NCI-H526 (cell line): ENCODE results near the gene TTC38.
A peak's percentile ranks its signal among the peaks of the same experiment; 100 is the strongest.

ENCODE experiments used
- DNase-seq, 2 experiments: peaks; one replicate each; lab custom pipeline; 2025; lab: John Stamatoyannopoulos, UW

TTC38 gene

DNA sequence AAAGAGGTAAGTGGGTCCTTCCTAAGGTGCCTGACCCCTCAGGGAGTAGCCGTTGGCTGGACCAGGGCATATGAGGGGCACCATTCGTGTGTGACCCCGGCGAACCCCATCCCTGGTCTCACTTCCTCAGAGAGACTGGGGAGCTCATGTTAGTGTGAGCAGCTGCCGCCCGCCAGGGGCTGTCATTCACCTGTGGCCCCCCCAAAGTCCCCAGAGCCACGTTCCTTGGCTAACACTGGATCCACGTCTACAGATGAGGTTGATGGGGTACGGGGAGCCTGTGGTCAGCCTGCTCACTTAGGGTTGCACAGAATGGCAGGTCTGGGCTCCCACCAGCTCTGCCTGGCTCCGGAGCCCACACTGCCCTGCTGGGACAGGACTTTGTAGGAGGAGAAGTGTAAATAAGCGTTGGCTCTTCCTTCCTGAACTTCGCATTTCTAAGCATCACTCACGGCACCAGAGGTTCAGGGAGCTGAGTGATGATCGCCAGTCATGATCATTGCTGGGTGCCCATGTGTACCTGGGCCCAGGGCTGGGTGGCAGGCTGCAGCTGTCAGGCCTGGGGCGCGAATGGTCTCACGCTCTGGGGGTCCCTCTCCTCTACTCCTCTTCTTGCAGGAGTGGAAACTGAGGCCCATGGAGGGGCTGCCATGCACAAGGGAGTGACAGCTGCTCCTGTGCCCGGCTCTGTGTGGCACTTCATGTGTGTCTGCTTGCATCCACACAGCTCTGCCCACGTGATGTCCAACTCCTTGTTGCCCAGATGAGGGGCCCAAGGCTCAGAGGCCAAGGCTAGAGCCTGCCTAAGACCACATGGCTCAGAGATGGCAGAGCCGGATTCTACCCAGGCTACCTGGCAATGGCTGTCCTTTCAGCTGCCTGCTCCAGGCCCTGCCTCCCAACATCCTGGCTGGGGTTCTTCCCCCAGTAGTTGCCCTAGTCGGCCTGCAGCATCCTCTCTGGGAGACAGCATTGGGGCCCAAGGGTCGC lies 11.1 kb downstream of the TTC38 start:
- DNase-seq: no peak

DNA sequence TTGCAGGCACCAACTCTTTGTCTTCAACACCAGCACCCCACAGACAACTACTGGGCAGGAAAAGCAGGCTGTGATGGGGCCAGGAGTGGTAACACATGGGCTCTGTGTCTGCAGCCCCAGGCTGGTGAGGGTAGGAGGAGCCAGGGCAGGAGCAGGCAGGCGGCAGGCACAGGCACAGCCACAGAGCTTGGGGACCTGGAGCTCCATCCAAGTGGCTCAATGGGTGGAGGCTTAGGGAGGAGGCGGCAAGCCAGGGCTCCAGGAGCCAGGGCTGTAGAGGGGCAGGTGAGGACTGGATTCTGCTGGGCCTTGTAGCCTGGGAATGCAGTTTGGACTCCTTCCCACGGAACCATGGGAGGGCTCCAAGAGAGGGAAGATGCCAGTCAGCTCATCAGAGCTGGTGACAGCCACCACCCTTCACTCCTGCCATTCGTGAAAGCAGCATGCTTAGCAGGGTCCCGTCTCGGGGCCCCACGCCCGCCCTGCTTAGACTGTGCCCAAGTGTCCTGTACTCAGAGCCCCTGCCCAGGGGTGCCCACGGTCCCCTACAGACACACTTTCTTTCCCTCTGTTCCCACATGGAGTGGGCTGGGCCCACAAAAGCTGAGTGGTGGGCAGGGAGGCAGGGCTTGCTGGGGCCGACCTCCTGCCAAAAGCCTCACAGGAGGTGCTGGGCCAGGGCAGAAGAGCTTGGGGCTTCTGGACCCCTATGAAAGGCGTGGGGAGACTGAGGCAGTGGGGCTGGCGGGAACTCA lies 12.4 kb downstream of the TTC38 start:
- no peak for DNase-seq

- DNase-seq: no peak
These were observed 13.3 kb downstream of the TTC38 start for GRCh38 chr22:46280999-46281623.

DNA sequence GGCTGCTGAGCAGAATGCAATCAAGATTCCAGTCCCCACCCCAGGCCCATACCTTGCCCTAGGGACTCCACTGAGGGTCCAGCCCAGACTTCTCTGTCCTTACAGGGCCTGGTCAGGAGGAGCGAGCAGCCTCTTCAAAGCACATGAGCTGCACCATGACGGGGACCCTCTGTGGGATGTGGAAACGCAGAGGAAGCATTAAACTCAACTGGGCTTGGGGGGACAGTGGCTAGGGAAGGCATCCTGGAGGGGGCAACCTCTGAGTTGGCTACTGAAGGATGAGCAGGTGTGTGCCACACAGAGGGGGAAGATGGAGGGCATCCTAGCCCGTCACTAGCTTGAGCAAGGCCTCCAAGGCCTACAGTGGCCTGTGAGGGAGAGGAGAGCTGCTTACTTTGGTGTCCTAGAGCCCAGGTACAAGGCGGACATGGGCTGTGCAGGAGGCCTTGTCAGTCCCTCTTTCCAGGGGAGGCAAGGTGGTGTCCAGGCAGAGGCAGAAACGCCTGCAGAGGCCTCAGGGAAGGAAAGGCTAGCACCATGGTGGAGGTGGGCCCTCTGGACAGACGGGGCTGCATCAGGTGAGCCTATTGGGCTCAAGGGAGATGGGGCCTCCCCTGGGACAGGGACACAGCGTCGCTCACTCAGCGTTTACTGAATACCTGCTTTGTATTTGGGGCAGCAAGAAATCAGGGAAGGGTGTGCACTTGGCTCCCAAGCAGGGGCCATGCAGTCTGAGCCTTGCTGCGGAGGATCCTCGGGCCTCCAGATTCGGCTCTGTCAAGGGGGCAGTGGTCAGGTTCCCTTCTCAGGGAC lies 14.3 kb downstream of the TTC38 start:
- no peak for DNase-seq

DNA sequence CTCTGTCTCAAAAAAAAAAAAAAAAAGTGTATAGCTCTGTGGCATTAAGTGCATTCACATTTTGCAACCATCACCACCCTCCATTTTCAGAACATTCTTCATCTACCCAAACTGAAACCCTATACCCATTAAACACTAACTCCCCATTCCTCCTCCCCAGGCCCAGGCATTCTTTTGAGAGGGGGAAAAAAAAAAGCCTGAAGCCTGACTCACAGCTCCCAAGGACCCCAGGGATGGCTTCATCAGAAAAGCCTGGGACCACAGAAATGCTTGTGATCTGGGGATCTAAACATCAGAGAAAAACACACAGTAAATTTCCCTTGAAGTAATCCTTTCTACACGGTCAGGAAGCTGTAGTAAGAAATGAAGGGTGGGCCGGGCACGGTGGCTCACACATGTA lies 18.2 kb downstream of the TTC38 start:
- DNase-seq: no peak

DNA sequence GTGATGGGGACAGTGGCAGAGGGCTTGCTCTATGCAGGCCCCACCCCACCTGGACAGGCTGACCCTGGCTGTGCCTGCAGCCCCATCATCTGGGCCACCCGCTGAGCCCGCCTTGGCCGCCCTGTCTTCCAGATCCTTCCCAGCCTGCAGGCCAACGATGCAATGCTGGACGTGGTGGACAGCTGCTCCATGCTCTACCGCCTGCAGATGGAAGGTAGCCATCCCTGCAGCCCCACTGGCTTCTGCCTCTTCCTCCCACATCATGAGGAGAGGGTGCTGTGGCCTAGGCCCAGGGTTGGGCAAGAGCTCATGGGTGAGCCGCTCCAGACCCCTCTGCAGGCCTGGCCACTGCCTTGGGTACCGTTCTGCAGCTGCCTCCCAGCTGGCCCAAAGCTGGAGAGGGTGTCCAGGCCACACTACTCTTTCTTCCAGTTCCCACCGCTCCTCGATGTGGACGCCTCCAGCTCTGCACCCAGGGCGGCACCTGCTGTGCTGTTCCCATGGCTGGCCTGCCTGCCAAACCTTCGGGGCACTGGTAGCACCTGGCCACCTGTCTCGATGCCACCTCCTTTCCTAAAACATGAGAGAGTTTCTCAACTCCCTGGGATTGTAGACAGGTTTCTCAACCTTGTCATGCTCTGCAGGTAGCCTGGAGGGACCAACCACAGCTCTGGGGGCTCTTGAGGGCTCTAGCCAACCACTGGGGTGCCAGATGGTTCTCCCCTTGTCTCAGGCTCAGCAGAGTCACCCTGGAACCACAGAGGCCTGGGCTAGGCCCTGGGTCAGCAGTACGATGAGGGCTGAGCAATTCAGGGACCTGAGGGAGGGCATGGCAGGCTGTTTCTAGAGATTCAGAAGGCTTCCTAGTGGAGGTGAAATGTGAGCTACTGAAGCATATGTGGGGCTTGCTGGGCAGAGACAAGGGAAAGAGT lies 19.4 kb downstream of the TTC38 start:
- no peak for DNase-seq

DNA sequence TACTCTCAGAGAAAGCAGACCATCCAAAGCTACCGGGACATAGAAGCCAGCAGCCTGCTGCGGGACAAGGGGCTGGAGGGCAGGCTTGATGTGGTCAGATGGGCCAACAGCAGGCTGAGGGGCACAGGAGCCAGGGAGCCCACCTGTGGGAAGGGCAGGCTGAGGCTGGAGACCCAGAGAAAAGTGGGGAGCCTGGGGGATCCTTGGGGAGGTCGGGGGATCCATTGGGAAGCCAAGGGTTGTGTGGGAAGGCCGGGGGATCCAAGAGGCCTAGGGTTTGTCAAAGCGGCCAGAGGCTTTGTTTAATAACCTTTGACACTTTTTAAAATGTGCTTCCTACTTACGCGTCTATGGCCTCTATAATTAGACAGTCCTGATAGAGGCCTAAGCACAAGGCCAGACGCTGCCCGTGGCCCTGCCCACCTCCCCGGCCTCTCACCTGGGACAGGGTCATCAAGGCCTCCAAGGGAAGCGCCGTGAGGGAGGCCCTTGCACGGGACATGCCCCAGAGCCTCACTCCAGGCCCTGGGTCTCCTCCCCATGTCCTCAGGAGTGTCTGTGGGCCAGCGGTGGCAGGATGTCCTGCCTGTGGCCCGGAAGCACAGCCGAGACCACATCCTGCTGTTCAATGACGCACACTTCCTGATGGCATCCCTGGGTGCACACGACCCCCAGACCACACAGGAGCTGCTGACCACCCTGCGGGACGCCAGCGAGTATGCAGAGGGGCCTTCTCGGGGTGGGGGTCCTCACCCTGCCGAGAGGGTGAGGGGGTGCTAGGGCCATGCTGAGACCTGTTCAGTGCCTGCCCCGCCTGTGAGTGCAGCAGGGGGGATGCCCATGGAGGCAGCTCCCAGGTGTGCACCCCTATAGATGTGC lies 20.3 kb downstream of the TTC38 start:
- no peak for DNase-seq

DNA sequence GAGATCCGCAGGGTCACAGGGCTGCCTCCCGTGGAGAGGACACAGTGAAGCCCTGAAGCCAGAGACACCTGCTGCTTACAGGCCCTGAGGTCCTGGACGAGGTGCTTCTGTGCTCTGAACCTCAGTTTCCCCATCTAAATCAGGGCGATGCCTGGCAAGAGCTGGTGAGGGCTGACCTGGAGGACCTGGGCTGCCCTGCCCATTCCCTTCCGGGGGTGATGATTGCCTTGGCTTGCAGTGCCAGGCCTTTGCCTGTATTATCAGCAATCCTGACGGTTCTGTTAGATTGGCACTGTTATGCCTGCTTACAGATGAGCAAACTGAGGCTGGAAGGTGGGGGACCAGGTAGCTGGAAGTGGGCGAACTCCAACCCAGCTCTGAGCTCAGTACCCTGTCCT lies 21.0 kb downstream of the TTC38 start:
- no peak for DNase-seq

DNA sequence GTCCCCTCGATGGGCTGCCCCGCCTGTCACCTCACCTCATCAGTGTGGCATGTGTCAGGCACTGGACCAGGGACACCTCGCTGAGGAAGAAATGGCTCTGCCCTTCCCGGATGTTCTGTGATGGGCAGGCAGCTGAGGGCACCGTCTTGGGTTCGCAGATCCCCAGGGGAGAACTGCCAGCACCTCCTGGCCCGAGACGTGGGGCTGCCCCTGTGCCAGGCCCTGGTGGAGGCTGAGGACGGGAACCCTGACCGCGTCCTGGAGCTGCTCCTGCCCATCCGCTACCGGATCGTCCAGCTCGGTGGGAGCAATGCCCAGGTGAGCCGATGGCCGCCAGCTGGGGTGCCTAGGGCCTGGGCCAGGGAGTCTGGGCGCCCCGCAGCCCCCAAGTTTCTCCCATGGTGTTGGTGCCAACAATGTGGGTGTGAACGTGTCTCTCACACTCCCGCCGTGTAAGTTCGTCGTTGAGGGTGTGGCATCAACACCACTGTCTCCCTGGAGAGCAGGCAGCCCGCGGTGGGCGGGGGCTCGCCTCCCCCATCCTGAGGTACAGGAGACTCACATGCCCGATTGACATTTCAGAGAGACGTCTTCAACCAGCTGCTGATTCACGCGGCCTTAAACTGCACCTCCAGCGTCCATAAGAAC lies 21.6 kb downstream of the TTC38 start:
- DNase-seq: peak in 1 of 2 experiments; percentile 49

GRCh38 chr22:46290121-46290842 lies 22.5 kb downstream of the TTC38 start:
- peak; percentile 17 to 59 for DNase-seq

DNA sequence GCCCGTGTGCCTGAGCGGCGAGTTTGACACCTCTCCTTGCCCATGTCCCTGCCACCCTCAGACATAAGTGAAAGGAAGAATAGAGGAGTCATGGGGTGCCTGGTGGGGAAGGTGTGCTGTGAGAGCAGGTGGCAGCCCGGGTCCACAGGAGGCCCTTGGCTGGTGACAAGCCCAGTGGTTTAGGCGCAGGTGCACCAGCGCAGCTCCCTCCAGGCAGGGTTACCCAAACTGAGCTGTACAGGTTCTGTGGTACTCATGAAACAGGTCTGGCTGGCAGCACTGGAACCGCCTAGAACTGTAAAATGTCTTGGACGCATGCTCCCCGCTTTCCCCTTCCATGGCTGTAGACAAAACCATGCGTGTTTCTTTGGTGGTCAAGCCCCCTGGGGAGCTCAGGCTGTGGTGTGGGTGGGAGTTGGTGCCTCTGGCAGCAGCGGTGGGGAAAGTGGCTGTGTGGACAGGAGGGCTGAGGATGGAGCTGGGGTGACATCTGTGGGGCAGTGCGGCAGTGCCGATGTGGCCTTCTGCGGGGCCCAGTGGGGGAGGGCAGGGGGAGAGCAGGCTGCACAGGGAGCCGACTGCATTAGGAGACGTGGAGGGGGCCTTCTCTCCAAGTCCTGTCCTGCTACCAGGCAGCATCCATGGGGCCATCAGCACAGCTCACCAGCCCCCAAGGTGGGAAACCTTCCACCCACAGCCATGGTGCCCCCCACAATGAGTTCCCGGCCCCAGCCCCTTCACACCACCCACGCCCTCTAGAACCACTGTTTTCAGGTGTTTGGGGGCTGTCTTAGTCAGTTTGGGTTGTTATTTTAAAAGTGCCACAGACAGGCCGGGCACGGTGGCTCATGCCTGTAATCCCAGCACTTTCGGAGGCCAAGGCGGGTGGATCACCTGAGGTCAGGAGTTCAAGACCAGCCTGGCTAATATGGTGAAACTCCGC lies 23.3 kb downstream of the TTC38 start:
- DNase-seq: no peak

- no peak for DNase-seq
These were observed 24.4 kb downstream of the TTC38 start for GRCh38 chr22:46292173-46292572.

GRCh38 chr22:46292732-46293131 lies 24.9 kb downstream of the TTC38 start:
- DNase-seq: no peak

DNA sequence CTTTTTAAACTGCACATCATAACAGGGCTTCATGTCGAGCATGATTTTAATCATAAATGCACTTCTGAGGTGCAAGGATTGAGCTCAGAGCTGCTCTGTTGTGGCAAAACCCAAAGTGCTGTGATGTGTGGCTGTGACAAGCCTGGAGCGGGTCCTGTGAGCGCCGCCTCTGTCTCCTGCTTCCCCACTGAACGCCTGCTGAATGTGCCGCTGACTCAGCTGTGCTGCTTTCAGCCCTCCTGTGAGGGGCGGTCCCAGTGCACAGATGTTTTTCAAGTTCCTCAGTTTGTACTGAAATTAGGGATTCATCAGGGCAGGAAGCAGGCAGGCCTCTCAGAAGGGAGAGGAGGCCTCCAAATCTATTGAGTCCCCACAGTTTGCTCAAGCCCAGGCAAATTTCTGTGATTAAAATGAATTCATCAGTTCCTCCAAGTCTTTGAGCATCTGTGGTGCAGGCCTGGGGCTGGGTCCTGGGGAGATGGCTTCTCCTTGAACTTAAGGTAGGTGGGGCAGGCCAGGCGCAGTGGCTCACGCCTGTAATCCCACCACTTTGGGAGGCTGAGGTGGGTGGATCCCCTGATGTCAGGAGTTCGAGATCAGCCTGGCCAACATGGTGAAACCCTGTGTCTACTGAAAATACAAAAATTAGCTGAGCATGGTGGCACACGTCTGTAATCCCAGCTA lies 25.9 kb downstream of the TTC38 start:
- peak; percentile 8 to 71 for DNase-seq

DNA sequence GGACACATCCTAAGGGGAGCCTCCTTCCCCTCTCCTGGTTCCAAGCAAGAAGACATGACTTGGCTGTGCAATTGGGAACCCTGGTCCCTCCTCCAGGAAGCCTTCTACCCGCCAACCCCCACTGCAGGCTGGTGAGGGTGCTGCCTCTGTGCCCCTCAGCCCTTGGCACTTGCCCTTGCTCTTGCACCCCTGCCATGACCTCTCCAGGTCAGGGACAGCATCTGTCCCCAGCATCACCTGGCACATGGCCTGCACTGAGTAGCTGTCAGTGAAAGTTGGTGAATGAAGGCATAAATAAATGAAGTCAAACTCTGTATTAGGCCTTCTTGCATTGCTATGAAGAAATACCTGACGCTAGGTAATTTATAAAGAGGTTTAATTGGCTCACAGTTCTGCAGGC lies 27.0 kb downstream of the TTC38 start:
- no peak for DNase-seq

- DNase-seq: no peak
These were observed 27.6 kb downstream of the TTC38 start for GRCh38 chr22:46295277-46295971.
